Kidney (tissue), 14 donors: ENCODE data around the gene SRBD1. TPM values are rescaled to one million over a fixed set of nuclear protein-coding genes. Genes with fewer than 3 reads are reported as not detected.

ENCODE experiments used
- DNase-seq, 5 donors: peaks; one replicate each; pipeline ENCODE4 v3.0.0-alpha.2; 2013 to 2020
- FAIRE-seq: peaks from 2 replicates; lab custom pipeline; 2012; peaks lifted over from hg19 to GRCh38; lab: Jason Lieb, UNC
- H3K27ac ChIP-seq, 2 donors: one replicate each; pipeline ENCODE4 v1.7.0; 2013; ENCODE audit warnings: low read depth in 2 of 2, low read length in 2 of 2, inconsistent platforms in 1 of 2
- H3K27me3 ChIP-seq: one replicate; pipeline ENCODE4 v1.7.1; 2013; ENCODE audit warnings: low read length, inconsistent platforms; ENCODE audit not compliant: control insufficient read depth, insufficient read depth
- H3K36me3 ChIP-seq, 3 donors: one replicate each; pipeline versions ENCODE4 v1.7.0 to v1.7.1; 2013; ENCODE audit warnings: low read length in 3 of 3, control low read depth in 1 of 3, inconsistent platforms in 1 of 3; ENCODE audit not compliant: insufficient read depth in 3 of 3, control insufficient read depth in 2 of 3
- H3K4me1 ChIP-seq, 3 donors: one replicate each; pipeline versions ENCODE4 v1.7.0 to v1.7.1; 2013; ENCODE audit warnings: low read length in 3 of 3, inconsistent platforms in 1 of 3, low read depth in 1 of 3; ENCODE audit not compliant: control insufficient read depth in 2 of 3, insufficient read depth in 2 of 3
- H3K4me3 ChIP-seq, 3 donors: one replicate each; pipeline versions ENCODE4 v1.7.0 to v1.8.1; 2013; ENCODE audit warnings: low read length in 3 of 3, control low read depth in 1 of 3, inconsistent platforms in 1 of 3
- H3K9ac ChIP-seq, 3 donors: one replicate each; pipeline versions ENCODE4 v1.7.0 to v1.7.1; 2013; ENCODE audit warnings: low read length in 3 of 3, control low read depth in 1 of 3, inconsistent platforms in 1 of 3
- H3K9me3 ChIP-seq, 3 donors: one replicate each; pipeline versions ENCODE4 v1.7.0 to v1.7.1; 2013; ENCODE audit warnings: low read length in 3 of 3, control low read depth in 1 of 3, inconsistent platforms in 1 of 3; ENCODE audit not compliant: control insufficient read depth in 2 of 3, insufficient read depth in 1 of 3
- CTCF ChIP-seq: IDR thresholded peaks from 3 replicates; pipeline ENCODE4 v1.5.1; 2012; ENCODE audit warnings: mild to moderate bottlenecking, moderate library complexity, borderline replicate concordance; ENCODE audit not compliant: insufficient read depth; ENCODE audit errors: extremely low read depth
- intact Hi-C: fragments of 100-400 bp; cut with DNase I; formaldehyde crosslinking; loops from one replicate; pipeline ENCODE4 v1.11.1; 2022
- polyA plus RNA-seq: library from polyadenylated mRNA; stranded (reverse); fragments of 350-450 nt; fragmentation: Illumina TruSeq; extraction: RNeasy Lipid Tissue Mini Kit (QIAGEN cat#74804); gene quantifications from one replicate; pipeline ENCODE4 v1.2.3, GENCODE V29; 2014; ENCODE audit warnings: low read depth, low replicate concordance; ENCODE audit not compliant: insufficient read depth
- total RNA-seq: library from RNA; stranded (reverse); fragmentation: NEBNext Ultra II Directional; extraction: Animal tissue kit (Norgen Biotek cat#: 25700); gene quantifications from one replicate; pipeline ENCODE4 v1.2.1, GENCODE V29; 2021
- donor health status: control.
- donor health status: control.
- donor health status: control.
- donor health status: control.
- donor health status: control.
- donor health status: DM: yes; HTN: yes; CAD: no.
- donor health status: Normal renal cell carcinoma (clear cell type).

The SRBD1 gene
- total and polyA plus RNA-seq, 2 donors from 2014 or later: 5.4 to 19.5 TPM

DNA sequence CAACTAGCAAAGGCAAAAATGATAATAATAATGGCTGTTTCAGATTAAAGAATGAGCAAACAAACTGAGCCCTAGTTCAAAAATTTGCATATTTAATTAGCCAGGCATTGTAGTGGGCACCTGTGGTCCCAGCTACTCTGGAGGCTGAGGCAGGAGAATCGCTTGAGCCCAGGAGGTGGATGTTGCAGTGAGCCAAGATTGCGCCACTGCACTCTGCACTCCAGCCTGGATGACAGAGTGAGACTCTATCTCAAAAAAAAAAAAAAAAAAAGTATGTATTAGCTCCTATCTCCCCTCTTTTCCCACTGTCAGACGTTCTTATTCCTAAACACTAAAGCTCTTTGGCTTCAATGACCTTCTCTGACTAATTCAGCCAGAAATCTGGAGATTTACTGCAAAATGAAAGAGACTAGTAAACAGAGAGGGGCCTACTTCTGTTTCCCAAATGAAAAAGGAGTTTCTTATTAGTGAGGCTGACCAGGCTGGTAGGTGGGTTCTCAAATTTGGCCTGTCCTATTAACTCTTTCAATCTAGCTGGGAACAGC is 3.9 kb upstream of the SRBD1 start:
- intact Hi-C loops: no loop called here
- H3K4me3 ChIP-seq: no peak overlapping the region
- DNase-seq (peak in 1 of 5 donors; percentile 19), FAIRE-seq (no peak)
- no peak for TF ChIP-seq CTCF
- no peaks in the 10 kb centered on the region for H3K27me3 ChIP-seq
- no peak overlapping the region for H3K9ac ChIP-seq
- no peaks in the 10 kb centered on the region for H3K4me1 ChIP-seq
- no peaks in the 10 kb centered on the region for H3K9me3 ChIP-seq
- no peaks in the 10 kb centered on the region for H3K36me3 ChIP-seq
- H3K27ac ChIP-seq: no peak overlapping the region

- intact Hi-C loops: no loop called here
- TF ChIP-seq CTCF: no peak
- no peak overlapping the region for H3K27ac ChIP-seq
- DNase-seq: no peak
- no peaks in the 10 kb centered on the region for H3K27me3 ChIP-seq
- no peak overlapping the region for H3K9ac ChIP-seq
- no peak for FAIRE-seq
- no peaks in the 10 kb centered on the region for H3K9me3 ChIP-seq
- no peak overlapping the region for H3K4me3 ChIP-seq
- H3K4me1 ChIP-seq: no peaks in the 10 kb centered on the region
- H3K36me3 ChIP-seq: no peaks in the 10 kb centered on the region
These were observed 3.3 kb upstream of the SRBD1 start for GRCh38 chr2:45614330-45614729.

DNA sequence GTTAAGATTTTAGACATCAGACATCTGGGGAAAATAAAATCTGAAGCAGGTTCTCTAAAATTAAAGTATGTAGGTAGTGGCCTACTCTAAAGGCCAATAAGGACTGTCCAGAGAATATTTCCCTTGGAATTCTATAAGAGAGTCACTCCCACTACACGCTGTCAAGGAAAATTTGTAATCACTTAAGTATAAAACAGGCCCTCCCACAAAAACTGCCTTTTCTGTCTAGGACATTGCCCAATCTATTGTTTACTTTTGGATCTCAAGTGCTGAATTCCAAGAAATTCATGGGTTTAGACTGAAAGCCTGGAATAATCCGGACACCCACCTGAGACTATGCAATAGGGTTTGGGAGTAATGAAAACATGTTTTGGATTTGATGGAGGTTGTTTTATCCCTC is 1.7 kb upstream of the SRBD1 start:
- no peaks in the 10 kb centered on the region for H3K36me3 ChIP-seq
- H3K4me1 ChIP-seq: no peaks in the 10 kb centered on the region
- no peak for TF ChIP-seq CTCF
- H3K9ac ChIP-seq: no peak overlapping the region
- no peak overlapping the region for H3K4me3 ChIP-seq
- intact Hi-C loops: no loop called here
- FAIRE-seq: no peak
- no peak overlapping the region for H3K27ac ChIP-seq
- no peaks in the 10 kb centered on the region for H3K27me3 ChIP-seq
- no peaks in the 10 kb centered on the region for H3K9me3 ChIP-seq
- peak in 2 of 5 donors; percentile 78 to 80 for DNase-seq

- H3K4me1 ChIP-seq: no peaks in the 10 kb centered on the region
- H3K36me3 ChIP-seq: no peaks in the 10 kb centered on the region
- FAIRE-seq (no peak), DNase-seq (peak in 4 of 5 donors; percentile 44 to 84 (median 66))
- H3K4me3 ChIP-seq: no peak overlapping the region
- TF ChIP-seq CTCF: no peak
- peak overlapping the region in 1 of 2 donors; percentile 95 for H3K27ac ChIP-seq
- intact Hi-C loops: no loop called here
- H3K9ac ChIP-seq: no peak overlapping the region
- no peaks in the 10 kb centered on the region for H3K27me3 ChIP-seq
- no peaks in the 10 kb centered on the region for H3K9me3 ChIP-seq
These were observed 1.2 kb upstream of the SRBD1 start for GRCh38 chr2:45612285-45612684.
